Astrocyte of the hippocampus (primary cell): ENCODE results near the gene DOCK9.

Experiments used
- DNase-seq: peaks from one replicate; pipeline ENCODE4 v3.0.0; 2011; ENCODE audit warnings: low read depth, low spot score

Gene DOCK9

GRCh38 chr13:98977568-98978265 lies at the start of gene DOCK9:
Gene DOCK9 (minus strand): TSS chr13:98978064. CDS start chr13:98977909, 155 bp downstream.
- peak; percentile 84 for DNase-seq

- no peak for DNase-seq
Measured at GRCh38 chr13:99027260-99027659, 49.4 kb upstream of the DOCK9 start.

- DNase-seq = no peak
Measured at GRCh38 chr13:99022941-99023340, 45.1 kb upstream of the DOCK9 start.

GRCh38 chr13:99018418-99019180 lies 40.7 kb upstream of the DOCK9 start:
- DNase-seq = peak; percentile 58

- DNase-seq = no peak
Measured at GRCh38 chr13:99015606-99016490, 38.0 kb upstream of the DOCK9 start.

- no peak for DNase-seq
Measured at GRCh38 chr13:99014522-99014921, 36.7 kb upstream of the DOCK9 start.

- no peak for DNase-seq
Measured at GRCh38 chr13:99013951-99014350, 36.1 kb upstream of the DOCK9 start.

GRCh38 chr13:99012539-99012938 lies 34.7 kb upstream of the DOCK9 start:
- DNase-seq = no peak

GRCh38 chr13:99009987-99010551 lies 32.2 kb upstream of the DOCK9 start:
- DNase-seq = no peak

GRCh38 chr13:99008577-99008976 lies 30.7 kb upstream of the DOCK9 start:
- no peak for DNase-seq

GRCh38 chr13:99007414-99007986 lies 29.6 kb upstream of the DOCK9 start:
- no peak for DNase-seq

- DNase-seq = no peak
Measured at GRCh38 chr13:99005609-99006008, 27.7 kb upstream of the DOCK9 start.

- DNase-seq = no peak
Measured at GRCh38 chr13:99004978-99005377, 27.1 kb upstream of the DOCK9 start.

GRCh38 chr13:99003851-99004471 lies 26.1 kb upstream of the DOCK9 start:
- DNase-seq = no peak

GRCh38 chr13:99003186-99003585 lies 25.3 kb upstream of the DOCK9 start:
- DNase-seq = no peak

GRCh38 chr13:99002172-99002710 lies 24.4 kb upstream of the DOCK9 start:
- DNase-seq = no peak

- DNase-seq = no peak
Measured at GRCh38 chr13:99000137-99000536, 22.3 kb upstream of the DOCK9 start.

- DNase-seq = no peak
Measured at GRCh38 chr13:98999639-98999952, 21.7 kb upstream of the DOCK9 start.

- no peak for DNase-seq
Measured at GRCh38 chr13:98998831-98999638, 21.2 kb upstream of the DOCK9 start.
